ENCODE measurements around the gene SEMA4D.

- TF ChIP-seq CTCF (IDR thresholded peaks at IDR 0.05) = no peak
- no peak for TF ChIP-seq POLR2A (IDR thresholded peaks at IDR 0.05)
- TF ChIP-seq EP300 (IDR thresholded peaks at IDR 0.05) = no peak
Observed at GRCh38 chr9:89462199-89462598, 35.7 kb downstream of the SEMA4D start.
